ENCODE results near the gene MAN1C1.

GRCh38 chr1:25799935-25800702, 183.5 kb downstream of the MAN1C1 start, which contains the start of gene SELENON:
- TF ChIP-seq, protein P1, sequence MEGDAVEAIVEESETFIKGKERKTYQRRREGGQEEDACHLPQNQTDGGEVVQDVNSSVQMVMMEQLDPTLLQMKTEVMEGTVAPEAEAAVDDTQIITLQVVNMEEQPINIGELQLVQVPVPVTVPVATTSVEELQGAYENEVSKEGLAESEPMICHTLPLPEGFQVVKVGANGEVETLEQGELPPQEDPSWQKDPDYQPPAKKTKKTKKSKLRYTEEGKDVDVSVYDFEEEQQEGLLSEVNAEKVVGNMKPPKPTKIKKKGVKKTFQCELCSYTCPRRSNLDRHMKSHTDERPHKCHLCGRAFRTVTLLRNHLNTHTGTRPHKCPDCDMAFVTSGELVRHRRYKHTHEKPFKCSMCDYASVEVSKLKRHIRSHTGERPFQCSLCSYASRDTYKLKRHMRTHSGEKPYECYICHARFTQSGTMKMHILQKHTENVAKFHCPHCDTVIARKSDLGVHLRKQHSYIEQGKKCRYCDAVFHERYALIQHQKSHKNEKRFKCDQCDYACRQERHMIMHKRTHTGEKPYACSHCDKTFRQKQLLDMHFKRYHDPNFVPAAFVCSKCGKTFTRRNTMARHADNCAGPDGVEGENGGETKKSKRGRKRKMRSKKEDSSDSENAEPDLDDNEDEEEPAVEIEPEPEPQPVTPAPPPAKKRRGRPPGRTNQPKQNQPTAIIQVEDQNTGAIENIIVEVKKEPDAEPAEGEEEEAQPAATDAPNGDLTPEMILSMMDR (IDR thresholded peaks at IDR 0.05; ENCODE audit: insufficient read depth, low read length, poor library complexity, severe bottlenecking) = no peak
- TF ChIP-seq EZH2phosphoT487 (conservative IDR thresholded peaks at IDR 0.05; ENCODE audit: low read length) = no peak
